ENCODE data around the gene ZGPAT. TPM values are rescaled to one million over a fixed set of nuclear protein-coding genes. Genes with fewer than 3 reads are reported as not detected.
"Not testable (repeated sequence)": the region's sequence is repeated elsewhere in the genome, so short reads cannot be mapped to it uniquely, and the experiment has no call there.

ZGPAT gene
- total RNA-seq, 1 experiment from 2014 or later = 28.3 TPM

DNA sequence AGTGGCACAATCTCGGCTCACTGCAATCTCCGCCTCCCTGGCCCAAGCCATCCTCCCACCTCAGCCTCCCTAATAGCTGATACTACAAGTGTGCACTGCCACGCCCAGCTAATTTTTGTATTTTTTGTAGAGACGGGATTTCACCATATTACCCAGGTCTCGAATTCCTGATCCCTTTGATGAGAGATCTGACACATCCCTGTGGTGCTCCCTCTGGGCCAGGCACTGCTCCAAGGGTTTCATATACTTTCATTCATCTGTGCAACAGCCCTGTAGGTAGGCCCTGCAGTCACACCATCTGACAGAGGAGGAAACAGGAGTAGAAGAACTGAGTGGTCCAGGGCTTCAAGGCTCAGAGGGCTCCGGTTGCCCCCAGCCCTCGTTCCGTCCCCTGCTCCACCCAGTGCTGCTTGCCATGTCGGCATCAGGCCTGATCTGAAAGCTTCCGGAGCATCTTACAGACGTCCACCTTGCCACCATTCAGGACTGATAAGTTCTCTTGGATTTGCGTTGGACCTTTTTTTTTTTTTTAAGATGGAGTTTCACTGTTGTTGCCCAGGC is 3.3 kb downstream of the ZGPAT start:
- Histone ChIP-seq H3K27me3 (replicated peaks; ENCODE audit: insufficient read depth, low read depth, low read length, poor library complexity) (no peaks in the 10 kb centered on the region), H3K4me3 (ENCODE audit: low read depth, low read length, poor library complexity, severe bottlenecking) (no peak overlapping the region), H3K27ac (ENCODE audit: low read depth, low read length, poor library complexity, severe bottlenecking) (no peak overlapping the region), H3K9me3 (ENCODE audit: low read depth, low read length, poor library complexity, severe bottlenecking) (peaks cover 13% of the 10 kb centered on the region), H3K36me3 (ENCODE audit: insufficient read depth, low read length, poor library complexity, severe bottlenecking) (peaks cover 50% of the 10 kb centered on the region), H3K4me1 (ENCODE audit: insufficient read depth, low read length, poor library complexity, severe bottlenecking) (peaks cover 6% of the 10 kb centered on the region)
- no peak for DNase-seq (ENCODE audit: low spot score)
- intact Hi-C loops (cut with micrococcal nuclease; ENCODE audit: unreplicated experiment) = no loop called here
- ChIA-PET POLR2A (ENCODE audit: low non-redundant PET) (no interaction called here), CTCF (no interaction called here)
- TF ChIP-seq EZH2 (IDR thresholded peaks at IDR 0.05; ENCODE audit: borderline replicate concordance, low read depth, low read length, poor library complexity, severe bottlenecking) = no peak
- TF ChIP-seq, protein P1, sequence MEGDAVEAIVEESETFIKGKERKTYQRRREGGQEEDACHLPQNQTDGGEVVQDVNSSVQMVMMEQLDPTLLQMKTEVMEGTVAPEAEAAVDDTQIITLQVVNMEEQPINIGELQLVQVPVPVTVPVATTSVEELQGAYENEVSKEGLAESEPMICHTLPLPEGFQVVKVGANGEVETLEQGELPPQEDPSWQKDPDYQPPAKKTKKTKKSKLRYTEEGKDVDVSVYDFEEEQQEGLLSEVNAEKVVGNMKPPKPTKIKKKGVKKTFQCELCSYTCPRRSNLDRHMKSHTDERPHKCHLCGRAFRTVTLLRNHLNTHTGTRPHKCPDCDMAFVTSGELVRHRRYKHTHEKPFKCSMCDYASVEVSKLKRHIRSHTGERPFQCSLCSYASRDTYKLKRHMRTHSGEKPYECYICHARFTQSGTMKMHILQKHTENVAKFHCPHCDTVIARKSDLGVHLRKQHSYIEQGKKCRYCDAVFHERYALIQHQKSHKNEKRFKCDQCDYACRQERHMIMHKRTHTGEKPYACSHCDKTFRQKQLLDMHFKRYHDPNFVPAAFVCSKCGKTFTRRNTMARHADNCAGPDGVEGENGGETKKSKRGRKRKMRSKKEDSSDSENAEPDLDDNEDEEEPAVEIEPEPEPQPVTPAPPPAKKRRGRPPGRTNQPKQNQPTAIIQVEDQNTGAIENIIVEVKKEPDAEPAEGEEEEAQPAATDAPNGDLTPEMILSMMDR (conservative IDR thresholded peaks at IDR 0.05; ENCODE audit: low read depth, low read length) = no peak
- BruUV-seq (replicated peaks) = no TSS peak

DNA sequence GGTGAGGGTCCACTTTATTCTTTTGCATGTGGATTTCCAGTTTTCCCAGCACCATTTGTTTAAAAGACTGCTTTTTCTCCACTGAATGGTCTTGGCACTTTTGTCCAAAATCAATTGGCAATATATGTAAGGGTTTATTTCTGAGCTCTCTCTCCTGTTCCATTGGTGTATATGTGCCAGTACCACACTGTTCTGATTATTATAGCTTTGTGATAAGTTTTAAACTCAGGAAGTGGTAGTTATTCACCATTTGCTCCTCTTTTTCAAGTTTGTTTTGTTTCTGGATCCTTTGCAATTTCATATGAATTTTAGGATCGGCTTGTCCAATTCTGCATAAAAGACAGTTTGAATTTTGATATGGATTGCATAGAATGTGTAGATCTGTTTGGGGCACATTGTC is 4.4 kb downstream of the ZGPAT start:
- TF ChIP-seq EZH2 (IDR thresholded peaks at IDR 0.05; ENCODE audit: borderline replicate concordance, low read depth, low read length, poor library complexity, severe bottlenecking) = no peak
- TF ChIP-seq, protein P1 (conservative IDR thresholded peaks at IDR 0.05; ENCODE audit: low read depth, low read length) = no peak
- H3K4me1 ChIP-seq (ENCODE audit: insufficient read depth, low read length, poor library complexity, severe bottlenecking) = peaks cover 6% of the 10 kb centered on the region
- ChIA-PET POLR2A (ENCODE audit: low non-redundant PET) (no interaction called here), CTCF (no interaction called here)
- intact Hi-C loops (cut with micrococcal nuclease; ENCODE audit: unreplicated experiment) = no loop called here
- H3K27me3 ChIP-seq (replicated peaks; ENCODE audit: insufficient read depth, low read depth, low read length, poor library complexity) = no peaks in the 10 kb centered on the region
- no peak overlapping the region for H3K4me3 ChIP-seq (ENCODE audit: low read depth, low read length, poor library complexity, severe bottlenecking)
- no peak overlapping the region for H3K27ac ChIP-seq (ENCODE audit: low read depth, low read length, poor library complexity, severe bottlenecking)
- peaks cover 48% of the 10 kb centered on the region for H3K36me3 ChIP-seq (ENCODE audit: insufficient read depth, low read length, poor library complexity, severe bottlenecking)
- peaks cover 13% of the 10 kb centered on the region for H3K9me3 ChIP-seq (ENCODE audit: low read depth, low read length, poor library complexity, severe bottlenecking)
- no peak for DNase-seq (ENCODE audit: low spot score)
- BruUV-seq (replicated peaks) = no TSS peak

DNA sequence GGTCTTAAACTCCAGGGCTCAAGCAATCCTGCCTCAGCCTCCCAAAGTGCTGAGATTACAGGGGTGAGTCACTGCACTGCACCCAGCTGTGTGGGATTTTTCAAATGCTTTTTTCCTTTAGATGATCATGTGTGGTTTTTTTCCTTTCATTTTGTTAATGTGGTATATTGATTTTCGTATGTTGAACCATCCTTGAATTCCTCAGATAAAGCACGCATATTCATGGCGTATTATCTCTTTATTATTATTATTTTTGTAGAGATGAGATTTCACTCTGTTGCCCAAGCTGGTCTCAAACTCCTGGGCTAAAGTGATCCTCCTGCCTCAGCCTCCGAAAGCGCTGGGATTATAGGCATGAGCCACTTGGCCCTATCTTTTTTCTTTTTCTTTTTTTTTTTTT is 7.0 kb downstream of the ZGPAT start:
- CTCF ChIA-PET = no interaction called here
- no TSS peak for BruUV-seq (replicated peaks)
- intact Hi-C loops (cut with micrococcal nuclease; ENCODE audit: unreplicated experiment) = no loop called here
- Histone ChIP-seq H3K4me1 (ENCODE audit: insufficient read depth, low read length, poor library complexity, severe bottlenecking) (no peaks in the 10 kb centered on the region), H3K9me3 (ENCODE audit: low read depth, low read length, poor library complexity, severe bottlenecking) (peaks cover 26% of the 10 kb centered on the region), H3K36me3 (ENCODE audit: insufficient read depth, low read length, poor library complexity, severe bottlenecking) (peaks cover 56% of the 10 kb centered on the region), H3K27me3 (replicated peaks; ENCODE audit: insufficient read depth, low read depth, low read length, poor library complexity) (no peaks in the 10 kb centered on the region), H3K4me3 (ENCODE audit: low read depth, low read length, poor library complexity, severe bottlenecking) (no peak overlapping the region), H3K27ac (ENCODE audit: low read depth, low read length, poor library complexity, severe bottlenecking) (no peak overlapping the region)
- no peak for TF ChIP-seq EZH2 (IDR thresholded peaks at IDR 0.05; ENCODE audit: borderline replicate concordance, low read depth, low read length, poor library complexity, severe bottlenecking)
- no peak for DNase-seq (ENCODE audit: low spot score)
- POLR2A ChIA-PET (ENCODE audit: low non-redundant PET) = no interaction called here

DNA sequence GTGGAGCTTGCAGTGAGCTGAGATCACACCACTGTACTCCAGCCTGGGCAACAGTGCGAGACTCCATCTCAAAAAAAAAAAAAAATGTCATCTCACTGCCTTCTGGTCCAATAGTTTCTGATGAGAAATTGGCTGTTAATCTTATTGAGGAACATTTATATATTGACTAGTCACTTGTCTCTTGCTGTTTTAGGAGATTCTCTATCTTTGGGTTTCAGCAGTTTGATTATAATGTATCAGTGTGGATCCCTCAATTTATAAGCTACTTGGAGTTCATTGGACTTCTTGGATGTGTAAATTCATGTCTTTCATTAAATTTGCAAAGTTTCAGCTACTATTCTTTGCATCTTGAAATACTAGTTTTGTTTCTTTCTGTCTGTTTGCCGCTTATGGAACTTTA is 11.2 kb downstream of the ZGPAT start:
- TF ChIP-seq, protein P1 (conservative IDR thresholded peaks at IDR 0.05; ENCODE audit: low read depth, low read length) = no peak
- no peak for TF ChIP-seq EZH2 (IDR thresholded peaks at IDR 0.05; ENCODE audit: borderline replicate concordance, low read depth, low read length, poor library complexity, severe bottlenecking)
- Histone ChIP-seq H3K27ac (ENCODE audit: low read depth, low read length, poor library complexity, severe bottlenecking) (no peak overlapping the region), H3K27me3 (replicated peaks; ENCODE audit: insufficient read depth, low read depth, low read length, poor library complexity) (no peaks in the 10 kb centered on the region), H3K4me3 (ENCODE audit: low read depth, low read length, poor library complexity, severe bottlenecking) (no peak overlapping the region), H3K36me3 (ENCODE audit: insufficient read depth, low read length, poor library complexity, severe bottlenecking) (peaks cover 37% of the 10 kb centered on the region), H3K9me3 (ENCODE audit: low read depth, low read length, poor library complexity, severe bottlenecking) (peaks cover 18% of the 10 kb centered on the region), H3K4me1 (ENCODE audit: insufficient read depth, low read length, poor library complexity, severe bottlenecking) (no peaks in the 10 kb centered on the region)
- POLR2A ChIA-PET (ENCODE audit: low non-redundant PET) = no interaction called here
- BruUV-seq (replicated peaks) = no TSS peak
- CTCF ChIA-PET = no interaction called here
- intact Hi-C loops (cut with micrococcal nuclease; ENCODE audit: unreplicated experiment) = no loop called here
- no peak for DNase-seq (ENCODE audit: low spot score)

DNA sequence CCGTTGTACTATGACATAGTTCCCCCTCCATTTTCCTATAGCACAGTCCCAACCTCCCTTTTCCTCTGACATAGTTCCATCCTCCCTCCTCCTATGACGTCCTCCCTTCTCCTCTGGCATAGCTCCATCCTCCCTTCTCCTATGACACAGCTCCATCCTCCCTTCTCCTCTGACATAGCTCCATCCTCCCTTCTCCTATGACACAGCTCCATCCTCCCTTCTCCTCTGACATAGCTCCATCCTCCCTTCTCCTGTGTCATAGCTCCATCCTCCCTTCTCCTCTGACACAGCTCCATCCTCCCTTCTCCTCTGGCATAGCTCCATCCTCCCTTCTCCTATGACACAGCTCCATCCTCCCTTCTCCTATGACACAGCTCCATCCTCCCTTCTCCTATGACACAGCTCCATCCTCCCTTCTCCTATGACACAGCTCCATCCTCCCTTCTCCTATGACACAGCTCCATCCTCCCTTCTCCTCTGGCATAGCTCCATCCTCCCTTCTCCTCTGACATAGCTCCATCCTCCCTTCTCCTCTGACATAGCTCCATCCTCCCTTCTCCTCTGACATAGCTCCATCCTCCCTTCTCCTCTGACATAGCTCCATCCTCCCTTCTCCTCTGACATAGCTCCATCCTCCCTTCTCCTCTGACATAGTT is 15.3 kb downstream of the ZGPAT start:
- intact Hi-C loops (cut with micrococcal nuclease; ENCODE audit: unreplicated experiment); H3K27ac ChIP-seq (ENCODE audit: low read depth, low read length, poor library complexity, severe bottlenecking); H3K27me3 ChIP-seq (replicated peaks; ENCODE audit: insufficient read depth, low read depth, low read length, poor library complexity); BruUV-seq (replicated peaks); CTCF ChIA-PET; H3K4me1 ChIP-seq (ENCODE audit: insufficient read depth, low read length, poor library complexity, severe bottlenecking); DNase-seq (ENCODE audit: low spot score); H3K4me3 ChIP-seq (ENCODE audit: low read depth, low read length, poor library complexity, severe bottlenecking): not testable (repeated sequence)
- H3K36me3 ChIP-seq (ENCODE audit: insufficient read depth, low read length, poor library complexity, severe bottlenecking) = peaks cover 21% of the 10 kb centered on the region
- H3K9me3 ChIP-seq (ENCODE audit: low read depth, low read length, poor library complexity, severe bottlenecking) = peaks cover 17% of the 10 kb centered on the region
- POLR2A ChIA-PET (ENCODE audit: low non-redundant PET) = interaction anchor here (0.6 kb wide), 1 partner anchor 69 kb away, joined by 4 read pairs; no protein-coding TSS in a partner anchor
